GM12874 (cell line): ENCODE results near the gene CCSER2.

Experiments
- CTCF ChIP-seq: IDR thresholded peaks from 2 replicates; pipeline ENCODE4 v1.5.1; 2011; ENCODE audit warnings: low read depth, mild to moderate bottlenecking, control low read depth, low read length, moderate library complexity; ENCODE audit not compliant: insufficient read depth

CCSER2 gene

GRCh38 chr10:84542522-84543490 is 214.4 kb downstream of the CCSER2 start:
- no peak for TF ChIP-seq CTCF

- no peak for TF ChIP-seq CTCF
Measured at GRCh38 chr10:84543948-84544347, 215.6 kb downstream of the CCSER2 start.

- TF ChIP-seq CTCF, result no peak
Measured at GRCh38 chr10:84545651-84546050, 217.3 kb downstream of the CCSER2 start.

GRCh38 chr10:84546609-84547008 is 218.2 kb downstream of the CCSER2 start:
- no peak for TF ChIP-seq CTCF

GRCh38 chr10:84547616-84548015 is 219.2 kb downstream of the CCSER2 start:
- TF ChIP-seq CTCF, result no peak

- TF ChIP-seq CTCF, result peak; percentile 44; the same call in 1 of the 2 replicates
Measured at GRCh38 chr10:84548869-84549268, 220.5 kb downstream of the CCSER2 start.

- no peak for TF ChIP-seq CTCF
Measured at GRCh38 chr10:84549368-84550165, 221.2 kb downstream of the CCSER2 start.
